GM21381 (cell line): Measurements from ENCODE around the gene PHACTR1.

Experiments used
- ATAC-seq: cut with Tn5 transposase; IDR thresholded peaks from one replicate; pipeline ENCODE4 v1.9.1; 2021; ENCODE audit warnings: mild to moderate bottlenecking, moderate library complexity; ENCODE audit not compliant: unreplicated experiment

Gene PHACTR1

DNA sequence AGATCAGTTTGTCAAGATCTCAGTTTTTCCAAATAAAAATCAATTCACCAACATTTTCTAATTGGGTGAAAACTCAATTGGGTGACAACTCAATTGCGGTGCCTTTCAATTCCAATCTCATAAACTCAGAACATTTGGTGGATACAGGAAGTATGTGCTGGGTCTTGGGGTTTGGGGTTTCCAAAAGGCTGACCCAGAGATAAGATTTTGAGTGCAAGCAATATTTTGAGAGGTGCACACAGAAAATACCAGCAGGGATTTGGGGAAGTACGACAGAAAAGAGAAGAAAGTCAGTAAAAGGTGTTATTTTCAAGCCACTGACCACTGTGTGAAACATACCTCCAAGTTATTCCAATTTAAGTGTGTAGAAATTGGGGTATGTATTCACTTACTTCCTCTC is 258.0 kb downstream of the PHACTR1 start:
- no peak for ATAC-seq

DNA sequence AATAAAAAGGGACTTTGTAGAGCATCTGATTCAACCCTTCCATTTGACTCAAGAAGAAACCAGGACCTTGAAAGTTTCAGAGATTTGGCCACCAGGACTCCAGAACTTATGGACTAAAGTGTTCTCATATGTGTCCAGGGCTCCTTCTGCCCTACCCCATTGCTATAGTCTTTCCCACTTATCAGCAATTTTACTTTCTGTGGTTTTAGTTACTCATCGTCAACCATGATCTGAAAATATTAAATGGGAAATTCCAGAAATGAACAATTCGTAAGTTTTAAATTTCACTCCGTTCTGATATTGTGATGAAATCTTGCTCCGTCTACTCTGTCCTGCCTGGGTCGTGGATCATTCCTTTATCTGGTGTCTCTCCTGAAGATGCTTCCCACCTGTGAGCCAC is 259.8 kb downstream of the PHACTR1 start:
- no peak for ATAC-seq

DNA sequence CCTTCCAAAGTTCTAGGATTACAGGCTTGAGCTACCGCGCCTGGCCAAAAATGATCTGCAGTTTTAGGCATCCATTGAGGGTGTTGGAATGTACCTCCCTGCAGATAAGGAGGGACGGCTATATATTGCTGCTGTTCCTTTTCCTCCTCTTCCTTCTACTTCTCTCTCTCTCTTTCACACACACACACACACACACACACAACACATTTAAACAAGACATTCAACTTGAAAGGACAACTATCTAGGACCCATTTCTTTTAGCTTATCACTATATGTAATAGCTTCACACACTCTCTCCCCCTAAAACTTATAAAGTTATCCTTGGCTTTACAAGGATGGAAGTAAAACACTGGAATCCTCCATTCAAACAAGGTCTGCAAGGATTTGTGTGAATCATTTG is 260.6 kb downstream of the PHACTR1 start:
- ATAC-seq: no peak

DNA sequence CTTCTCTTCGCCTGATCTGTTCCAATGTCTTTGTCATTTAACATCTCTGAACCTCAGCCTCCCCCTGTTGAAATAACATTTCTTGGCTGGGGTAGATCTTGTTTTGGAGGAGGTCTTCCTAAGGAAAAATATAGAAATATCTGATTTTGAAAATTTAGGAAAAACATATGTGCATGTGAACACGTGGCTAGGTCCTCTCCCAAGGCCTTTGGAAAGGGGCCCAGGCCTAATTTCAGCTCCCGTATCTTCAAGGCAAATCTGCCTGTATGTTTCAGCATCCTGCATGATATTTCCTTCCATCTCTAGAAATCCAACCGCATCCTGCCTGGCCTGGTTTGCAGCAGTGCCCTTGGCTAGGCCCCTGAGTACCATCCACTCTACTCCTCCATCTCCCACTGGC is 261.2 kb downstream of the PHACTR1 start:
- no peak for ATAC-seq

DNA sequence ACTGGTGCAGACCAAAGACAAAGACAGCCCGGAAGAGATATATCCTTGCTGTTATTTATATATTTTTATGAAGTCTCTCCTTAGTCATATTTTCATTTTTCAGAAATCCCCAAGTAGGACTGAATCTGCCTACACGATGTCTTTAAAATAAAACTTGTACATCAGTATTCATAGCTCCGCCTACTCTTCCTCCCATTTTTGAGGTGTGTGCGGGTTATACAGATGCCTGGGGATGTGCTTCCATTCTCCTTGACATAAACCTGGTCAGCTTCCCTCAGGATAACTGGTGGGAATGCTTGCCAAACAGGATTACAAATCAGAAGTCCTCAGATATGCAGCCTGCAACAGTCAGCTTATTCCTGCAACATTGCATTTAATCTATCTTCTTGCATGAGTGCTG is 264.2 kb downstream of the PHACTR1 start:
- no peak for ATAC-seq

DNA sequence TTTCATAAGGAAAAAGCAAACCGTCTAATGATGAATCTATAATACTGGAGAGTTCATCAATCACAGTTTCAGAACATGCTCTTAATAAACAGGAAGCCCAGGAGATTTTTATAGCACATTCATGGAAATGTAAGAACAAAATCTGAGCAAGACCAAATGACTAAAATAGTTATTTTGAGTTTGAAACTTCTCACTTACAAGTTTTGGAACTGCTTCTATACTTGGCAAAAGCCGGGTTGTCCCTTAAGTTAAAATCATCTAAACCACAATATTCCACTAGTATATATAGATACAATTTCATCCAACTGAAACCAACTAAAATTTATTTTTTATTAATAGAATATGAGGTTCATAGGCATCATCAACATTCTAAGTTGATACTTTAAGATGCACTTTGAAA is 268.2 kb downstream of the PHACTR1 start:
- ATAC-seq: no peak

DNA sequence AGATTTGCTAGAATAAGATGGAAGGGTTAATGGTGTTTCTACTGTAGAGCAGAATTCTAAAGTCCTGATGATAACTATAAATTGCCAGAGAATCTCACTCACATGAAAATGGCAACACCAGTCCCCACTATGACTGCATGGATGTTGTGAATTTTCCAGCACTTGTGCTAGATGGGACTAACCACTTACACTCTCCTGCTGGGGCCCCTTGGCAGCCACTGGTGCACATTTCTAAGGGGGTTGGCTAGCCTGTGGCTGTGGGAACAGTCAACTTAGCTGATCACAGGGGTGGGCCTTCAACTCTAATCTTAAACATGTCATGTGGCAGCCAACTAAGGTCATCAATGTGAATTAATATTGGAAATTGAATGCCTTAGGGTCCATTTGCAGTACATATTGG is 271.2 kb downstream of the PHACTR1 start:
- ATAC-seq: no peak

DNA sequence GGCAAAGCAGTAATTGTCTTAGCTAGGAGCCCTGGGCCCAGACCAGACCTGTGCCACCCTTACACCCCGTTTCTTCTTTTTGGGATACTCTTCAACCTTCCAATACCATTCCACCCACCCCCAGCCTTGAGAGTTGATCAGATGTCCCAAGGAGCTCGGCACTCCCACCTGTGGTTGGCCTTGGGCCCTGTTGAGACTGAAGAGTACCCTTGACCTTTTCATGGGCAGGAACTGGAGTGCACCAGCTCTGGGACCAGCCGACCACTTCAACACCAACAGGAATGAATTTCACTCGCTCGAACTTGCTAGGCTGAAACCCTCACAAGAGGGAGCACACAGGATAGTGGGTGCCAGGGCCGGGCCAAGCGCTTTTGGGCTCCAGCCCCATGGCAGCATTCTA is 273.6 kb downstream of the PHACTR1 start:
- ATAC-seq: no peak

DNA sequence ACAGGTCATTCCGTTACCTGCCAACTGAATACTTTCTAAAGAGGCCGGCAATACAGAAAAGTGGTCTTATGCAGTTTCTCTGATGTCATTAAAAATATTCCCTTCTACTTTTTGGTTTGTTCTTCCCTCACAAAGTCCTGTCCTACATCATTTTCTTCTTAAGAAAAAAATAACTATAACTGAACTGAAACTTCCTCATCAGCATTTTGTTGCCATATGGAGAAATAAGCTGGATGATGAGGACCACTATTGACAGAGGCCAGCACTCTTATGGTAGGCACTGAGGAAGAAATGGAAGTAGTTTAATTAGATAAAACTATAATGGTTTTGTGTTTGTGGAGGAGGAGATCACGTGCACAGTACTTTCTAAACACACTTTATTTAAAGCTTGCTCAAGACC is 274.9 kb downstream of the PHACTR1 start:
- ATAC-seq: no peak

DNA sequence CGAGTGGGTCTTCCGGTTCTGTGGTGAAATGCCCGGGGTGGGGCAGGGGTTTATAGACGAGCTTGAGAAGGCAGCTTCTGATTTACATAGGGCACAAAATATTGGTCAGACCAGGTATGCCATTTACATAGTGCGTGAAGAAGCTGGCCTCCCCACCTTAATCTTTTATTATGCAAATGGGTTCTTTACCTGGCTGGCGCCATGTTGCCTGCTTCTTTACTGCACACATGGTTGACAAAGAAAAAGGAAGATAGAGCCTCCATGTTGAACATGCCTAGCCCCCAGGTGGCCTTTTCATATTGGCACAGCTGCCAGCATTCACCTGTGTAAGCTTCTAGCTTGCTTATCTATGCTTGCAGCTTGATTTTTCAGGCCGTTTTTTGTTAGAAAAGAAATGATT is 276.2 kb downstream of the PHACTR1 start:
- no peak for ATAC-seq

DNA sequence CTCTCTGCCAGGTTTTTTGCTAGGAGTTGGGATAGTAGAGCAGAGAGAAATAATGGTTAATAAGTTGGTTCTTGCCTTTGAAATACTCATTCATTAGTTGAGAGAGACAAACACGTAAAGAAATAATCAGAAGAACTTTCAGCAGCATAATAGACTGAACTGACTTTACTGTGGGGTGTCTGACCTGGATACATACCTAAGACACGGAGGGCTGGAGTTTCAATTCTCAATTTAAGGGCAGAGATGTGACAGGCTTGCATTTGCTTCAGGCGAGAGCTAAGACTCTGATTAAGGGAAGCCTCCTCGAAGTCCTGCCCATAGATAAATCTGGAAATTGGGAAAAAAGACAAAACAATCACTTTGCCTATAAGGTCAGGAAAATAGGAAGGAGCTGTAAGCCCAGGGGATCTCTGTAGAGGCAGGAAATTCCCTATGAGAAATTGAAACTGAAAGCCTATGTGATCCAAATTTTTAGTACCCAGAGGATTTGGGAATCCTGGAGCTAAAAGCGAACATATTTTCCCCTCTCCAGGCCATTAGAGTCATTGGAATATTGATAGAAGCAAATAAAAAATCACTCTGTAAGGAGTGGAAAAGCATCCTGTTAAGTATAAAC is 276.8 kb downstream of the PHACTR1 start:
- ATAC-seq: no peak

DNA sequence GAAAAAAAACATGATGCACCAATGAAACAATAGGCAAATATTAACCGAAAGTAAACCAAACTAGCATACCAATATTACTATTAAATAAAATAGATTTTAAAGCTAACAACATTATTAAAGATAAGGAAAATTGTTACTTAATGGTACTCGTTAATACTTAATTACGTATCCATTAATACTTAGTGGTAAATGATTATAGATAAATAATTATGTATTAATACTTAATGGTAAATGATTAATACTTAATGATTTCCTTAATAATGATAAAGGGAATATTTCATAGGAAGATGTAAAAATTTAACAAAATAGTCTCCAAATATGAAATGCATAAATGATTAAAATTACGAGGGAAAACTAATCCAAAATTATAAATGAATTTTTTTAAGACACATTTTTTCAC is 278.9 kb downstream of the PHACTR1 start:
- no peak for ATAC-seq

DNA sequence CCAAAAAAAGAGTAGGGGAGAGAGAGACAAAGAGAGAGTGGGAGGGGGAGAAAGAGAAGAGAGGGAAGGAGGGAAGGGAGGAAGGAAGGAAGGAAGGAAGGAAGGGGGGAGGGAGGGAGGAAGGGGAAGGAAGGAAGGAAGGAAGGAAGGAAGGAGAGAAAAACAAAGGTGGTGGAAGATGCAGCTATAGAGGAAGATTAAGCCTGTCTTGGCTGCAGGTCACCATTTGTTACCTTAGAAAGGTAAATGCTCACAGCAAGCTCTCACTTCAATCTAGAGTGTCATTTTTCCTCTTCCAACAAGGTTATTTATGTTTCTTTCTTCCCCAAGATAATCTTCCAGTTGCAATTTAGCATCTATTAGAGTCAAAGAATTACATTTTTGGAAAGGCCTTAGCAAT is 284.0 kb downstream of the PHACTR1 start:
- no peak for ATAC-seq

DNA sequence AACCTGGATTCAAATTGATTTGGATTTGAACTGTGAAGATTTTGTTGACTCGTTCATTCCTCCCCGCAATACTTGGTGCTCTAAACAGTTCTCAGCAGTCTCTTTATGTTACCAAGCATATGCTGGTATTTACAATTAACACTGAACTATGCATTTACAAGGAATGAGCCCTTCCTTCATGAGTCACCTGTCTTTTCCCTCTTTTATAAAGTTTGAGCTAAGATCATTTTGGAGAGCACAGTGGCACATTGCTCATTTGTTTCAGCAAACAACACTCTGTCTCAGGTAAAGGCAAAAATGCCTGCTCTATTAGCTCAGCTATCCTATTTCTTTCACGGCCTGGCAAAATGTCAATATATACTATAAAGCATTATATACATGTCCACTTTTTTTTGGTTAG is 285.4 kb downstream of the PHACTR1 start:
- no peak for ATAC-seq

DNA sequence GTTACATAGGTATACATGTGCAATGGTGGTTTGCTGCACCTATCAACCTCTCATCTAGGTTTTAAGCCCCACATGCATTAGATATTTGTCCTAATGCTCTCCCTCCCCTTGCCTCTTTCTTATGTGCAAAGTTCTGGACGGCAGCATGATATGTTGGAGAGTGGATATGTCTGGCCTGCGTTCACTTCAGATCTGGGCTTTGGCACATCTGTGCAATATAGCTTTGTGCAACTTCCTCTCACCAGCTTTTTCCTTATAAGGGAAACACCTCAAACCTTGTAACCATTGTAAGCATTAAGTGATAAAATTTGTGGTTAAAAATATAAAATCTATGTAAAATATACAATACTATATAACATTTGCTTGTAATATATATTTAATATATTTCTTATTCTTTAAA is 288.0 kb downstream of the PHACTR1 start:
- no peak for ATAC-seq

DNA sequence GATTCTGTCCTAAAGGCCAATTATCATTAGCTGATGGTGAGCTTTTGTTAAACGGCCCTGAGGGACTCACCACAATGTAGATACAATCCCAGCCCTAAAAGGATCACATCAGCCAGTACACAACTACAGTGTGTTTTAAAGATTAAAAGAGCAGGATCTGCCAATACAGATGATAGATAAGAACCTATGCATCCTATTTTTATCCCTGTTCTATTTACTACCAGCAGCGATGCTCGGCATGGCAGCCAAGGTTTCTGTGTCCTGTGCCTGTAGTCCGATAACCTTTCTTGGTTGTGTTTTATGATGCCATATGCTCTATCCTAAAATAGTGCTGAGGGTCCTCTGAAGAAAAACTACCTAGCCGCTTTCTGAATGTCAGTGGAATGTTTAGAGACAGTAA is 289.4 kb downstream of the PHACTR1 start:
- ATAC-seq: no peak

DNA sequence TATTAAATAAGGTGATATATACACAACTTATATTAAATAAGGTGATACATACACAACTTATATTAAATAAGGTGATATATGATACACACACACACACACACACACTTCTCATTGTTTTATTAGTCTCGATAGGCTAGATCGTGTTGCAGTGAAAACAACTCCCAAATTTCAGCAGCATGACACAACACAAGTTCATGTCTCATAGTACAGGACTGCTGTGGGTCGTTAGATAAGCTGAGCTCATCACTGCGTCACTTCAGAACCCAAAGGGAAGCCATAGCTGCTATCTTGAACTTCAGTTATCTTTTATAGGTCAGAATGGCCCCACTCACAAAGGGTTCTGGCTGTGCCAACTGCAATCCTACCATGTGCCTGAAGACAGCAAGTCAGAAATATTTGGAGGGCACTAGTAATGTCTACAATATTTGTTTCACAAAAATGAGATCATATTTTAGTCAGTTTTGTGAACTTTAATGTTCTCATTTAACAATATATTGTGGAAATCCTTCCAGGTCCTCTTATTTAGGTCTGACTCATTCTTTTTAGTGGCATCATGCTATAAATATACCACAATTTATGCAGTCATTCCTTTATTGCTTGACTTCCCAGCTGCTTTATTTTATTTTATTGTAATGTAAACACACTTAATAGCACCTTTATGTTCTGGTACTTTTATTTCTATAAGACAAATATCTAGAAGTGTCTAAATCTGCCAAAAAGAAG is 290.2 kb downstream of the PHACTR1 start:
- ATAC-seq: no peak

DNA sequence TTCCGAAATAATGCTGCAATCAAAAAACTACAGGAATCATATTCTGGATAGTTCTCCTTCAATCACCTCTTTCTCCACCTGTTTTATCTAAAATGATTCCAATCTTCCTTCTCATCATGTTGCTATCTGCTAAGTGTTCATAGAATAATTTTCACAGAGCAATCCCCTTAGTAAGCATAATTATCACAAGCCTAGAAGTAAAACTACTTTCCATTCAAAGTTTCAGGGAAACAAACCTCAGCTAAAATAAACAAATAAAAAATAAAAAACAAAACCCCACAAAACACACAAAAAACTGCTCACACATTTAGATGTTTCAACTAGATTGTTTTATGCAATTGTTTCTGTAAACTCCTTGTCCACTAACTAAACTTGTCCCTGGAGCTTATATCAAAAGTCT is 291.2 kb downstream of the PHACTR1 start:
- ATAC-seq: no peak

DNA sequence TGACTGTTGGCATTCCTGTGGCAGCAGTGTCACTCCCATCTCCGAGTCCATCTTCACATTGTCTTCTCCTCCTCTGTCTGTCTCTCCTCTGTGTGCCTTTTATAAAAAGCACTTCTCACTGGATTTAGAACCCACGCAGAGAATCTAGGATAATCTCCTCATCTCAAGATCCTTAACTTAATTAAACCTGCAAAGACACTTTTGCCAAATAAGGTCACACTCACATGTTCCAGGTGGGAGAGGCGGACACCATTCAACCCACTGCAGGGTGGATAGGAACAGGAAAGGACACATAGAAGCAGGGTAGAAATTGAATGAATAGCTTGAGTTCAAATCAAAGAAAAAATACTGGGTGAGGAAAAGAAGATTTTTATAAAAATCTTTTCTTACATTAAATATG is 292.5 kb downstream of the PHACTR1 start:
- no peak for ATAC-seq

DNA sequence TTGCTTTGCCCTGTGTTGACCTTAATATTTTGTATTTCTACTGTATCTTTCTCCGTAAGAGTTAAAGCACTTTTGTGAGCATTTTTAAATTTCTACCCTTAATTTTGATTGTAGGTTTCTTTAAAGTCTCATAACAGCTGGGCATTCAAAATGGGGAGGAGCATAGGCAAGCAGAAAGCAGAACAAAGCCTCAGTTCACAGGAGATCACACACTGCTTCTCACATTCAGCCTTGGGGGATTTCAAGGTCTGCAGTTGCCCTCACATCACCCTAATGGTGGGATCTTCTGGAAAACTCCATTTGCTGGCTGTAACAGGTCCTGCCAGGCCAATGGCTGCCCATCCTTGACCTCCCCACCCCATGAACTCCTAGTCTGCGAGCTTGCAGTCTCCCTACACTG is 292.9 kb downstream of the PHACTR1 start:
- ATAC-seq: no peak

DNA sequence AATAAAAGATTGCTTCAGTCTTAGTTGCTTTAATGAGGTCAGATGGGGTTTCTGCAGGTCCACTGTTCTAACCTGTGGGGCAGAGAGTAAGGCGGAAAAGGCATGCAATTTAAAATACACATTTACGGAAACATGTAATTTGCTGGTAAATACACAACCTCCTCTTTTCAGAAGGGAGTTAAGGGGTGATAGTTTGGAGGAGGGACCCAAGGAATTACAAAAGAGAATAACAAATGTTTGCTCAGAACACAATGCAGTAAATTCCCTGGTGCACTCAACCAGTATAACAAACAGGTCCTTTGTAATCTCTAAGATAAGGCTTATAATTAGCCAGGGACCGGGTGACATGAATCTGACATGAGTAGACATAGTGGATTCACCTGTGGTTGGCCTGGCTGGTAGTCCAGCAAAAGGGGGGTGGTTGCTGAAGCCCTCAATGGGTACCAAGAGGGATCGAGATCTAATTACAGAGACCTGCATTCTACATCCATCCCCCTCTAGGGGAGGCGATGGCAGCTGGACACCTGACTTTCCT is 295.1 kb downstream of the PHACTR1 start:
- no peak for ATAC-seq

DNA sequence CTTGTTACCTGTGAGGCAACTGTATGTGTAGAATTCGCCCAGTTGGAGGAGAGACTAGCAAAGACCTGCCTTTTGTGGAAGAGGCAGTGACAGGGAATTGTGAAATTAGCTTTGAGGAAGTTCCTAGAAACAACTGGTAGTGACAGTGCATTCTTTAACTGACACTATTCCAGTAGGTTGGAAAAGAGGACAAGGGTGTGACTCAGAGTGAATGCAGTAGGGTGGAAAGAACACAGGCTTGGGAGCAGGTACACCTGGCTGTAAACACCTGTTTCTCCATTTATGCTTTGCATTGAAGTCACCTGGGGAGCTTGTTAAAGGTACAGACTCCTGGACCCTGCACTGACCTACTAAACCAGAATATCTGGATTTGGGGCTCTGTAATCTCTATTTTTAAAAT is 295.7 kb downstream of the PHACTR1 start:
- no peak for ATAC-seq
